HCT116 (cell line): ENCODE measurements around the gene ANKRD39.

ENCODE experiments used
- CEBPB ChIP-seq: IDR thresholded peaks from 2 replicates; pipeline ENCODE4 v1.6.1; 2012; ENCODE audit warnings: low read depth
- EGR1 ChIP-seq: IDR thresholded peaks from 2 replicates; pipeline ENCODE4 v1.6.1; 2012; ENCODE audit warnings: low read depth
- EZH2 ChIP-seq: fragments of 200-600 bp; sonication (generic); IDR thresholded peaks from 2 replicates; pipeline ENCODE4 v1.6.1; 2017; ENCODE audit warnings: antibody characterized with exemption, mixed run types
- JUND ChIP-seq: IDR thresholded peaks from 2 replicates; pipeline ENCODE4 v1.6.1; 2012
- POLR2A ChIP-seq: IDR thresholded peaks from 2 replicates; pipeline ENCODE4 v1.7.0; 2011; ENCODE audit warnings: borderline replicate concordance; ENCODE audit not compliant: insufficient read depth, insufficient read length; ENCODE audit errors: extremely low read depth
- POLR2AphosphoS5 ChIP-seq: IDR thresholded peaks from 2 replicates; pipeline ENCODE4 v1.6.1; 2011; ENCODE audit warnings: mild to moderate bottlenecking, low read depth, low read length, moderate library complexity
- SIN3A ChIP-seq: IDR thresholded peaks from 2 replicates; pipeline ENCODE4 v1.6.1; 2012; ENCODE audit warnings: low read depth
- ZNF274 ChIP-seq: fragments of 200-500 bp; sonication (Bioruptor generic); IDR thresholded peaks from 2 replicates; pipeline ENCODE4 v1.6.1; 2014; ENCODE audit warnings: mild to moderate bottlenecking, low read depth, low read length, inconsistent platforms
- TF ChIP-seq, protein P1 (sequence below), 3 experiments: fragments of 200-600 bp in 1 of 3; sonication (generic) in 1 of 3; IDR thresholded peaks in 2 of 3; conservative IDR thresholded peaks in 1 of 3; 2 replicates each; pipeline ENCODE4 v1.5.1; 2012 to 2017; ENCODE audit warnings: low read depth in 2 of 3, low read length in 2 of 3, antibody characterized with exemption in 1 of 3, borderline replicate concordance in 1 of 3, control low read depth in 1 of 3, mild to moderate bottlenecking in 1 of 3, mixed read lengths in 1 of 3, mixed run types in 1 of 3, moderate library complexity in 1 of 3; ENCODE audit not compliant: insufficient read depth in 1 of 3
- TF ChIP-seq, protein P2 (sequence below): IDR thresholded peaks from 2 replicates; pipeline ENCODE4 v1.6.1; 2011; ENCODE audit warnings: mild to moderate bottlenecking, low read length, moderate library complexity; ENCODE audit not compliant: insufficient replicate concordance; ENCODE audit errors: extremely low read depth

DNA sequence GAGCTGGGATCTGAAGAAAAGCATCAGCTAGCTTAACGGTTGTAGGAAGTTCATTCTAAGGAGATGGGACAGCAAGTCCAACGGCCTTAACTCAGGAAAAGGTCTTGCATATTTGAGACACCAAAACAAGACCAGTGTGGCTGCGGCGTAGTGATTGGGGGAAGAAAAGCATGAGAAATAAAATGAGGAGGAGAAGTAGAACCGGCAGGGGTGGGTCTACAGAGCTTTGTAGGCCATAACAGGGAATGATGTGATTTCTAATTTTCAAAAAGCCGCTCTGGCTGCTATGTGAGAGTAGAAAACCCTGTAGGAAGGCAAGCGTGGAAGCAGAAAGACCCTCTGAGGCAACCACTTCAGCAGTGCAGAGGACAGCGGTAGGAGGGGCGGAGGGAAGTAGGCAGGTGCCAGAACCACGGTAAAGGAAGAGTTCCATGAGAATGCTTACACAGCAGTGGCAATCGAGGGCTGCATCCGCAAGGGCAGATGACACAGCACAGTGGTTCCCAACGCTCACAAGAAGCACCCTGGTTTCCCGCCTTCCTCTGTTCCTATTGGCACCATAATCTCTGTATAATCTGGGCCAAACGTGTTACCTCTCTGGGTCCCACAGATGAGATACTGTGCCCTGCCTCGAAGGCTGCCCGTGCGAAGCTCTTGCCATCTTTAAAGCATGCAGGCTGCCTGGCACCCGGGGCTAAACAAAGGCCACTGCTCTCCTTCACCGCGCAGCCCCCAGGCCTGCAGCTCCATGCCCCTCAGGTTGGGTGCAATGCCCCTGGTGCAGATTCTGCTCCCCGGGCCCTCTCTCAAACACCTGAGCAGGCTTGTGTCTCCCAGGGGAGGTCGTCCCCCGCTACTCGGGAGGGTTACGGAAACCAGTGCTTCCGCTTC lies 795 bp downstream of the ANKRD39 start:
- TF ChIP-seq, protein P1, sequence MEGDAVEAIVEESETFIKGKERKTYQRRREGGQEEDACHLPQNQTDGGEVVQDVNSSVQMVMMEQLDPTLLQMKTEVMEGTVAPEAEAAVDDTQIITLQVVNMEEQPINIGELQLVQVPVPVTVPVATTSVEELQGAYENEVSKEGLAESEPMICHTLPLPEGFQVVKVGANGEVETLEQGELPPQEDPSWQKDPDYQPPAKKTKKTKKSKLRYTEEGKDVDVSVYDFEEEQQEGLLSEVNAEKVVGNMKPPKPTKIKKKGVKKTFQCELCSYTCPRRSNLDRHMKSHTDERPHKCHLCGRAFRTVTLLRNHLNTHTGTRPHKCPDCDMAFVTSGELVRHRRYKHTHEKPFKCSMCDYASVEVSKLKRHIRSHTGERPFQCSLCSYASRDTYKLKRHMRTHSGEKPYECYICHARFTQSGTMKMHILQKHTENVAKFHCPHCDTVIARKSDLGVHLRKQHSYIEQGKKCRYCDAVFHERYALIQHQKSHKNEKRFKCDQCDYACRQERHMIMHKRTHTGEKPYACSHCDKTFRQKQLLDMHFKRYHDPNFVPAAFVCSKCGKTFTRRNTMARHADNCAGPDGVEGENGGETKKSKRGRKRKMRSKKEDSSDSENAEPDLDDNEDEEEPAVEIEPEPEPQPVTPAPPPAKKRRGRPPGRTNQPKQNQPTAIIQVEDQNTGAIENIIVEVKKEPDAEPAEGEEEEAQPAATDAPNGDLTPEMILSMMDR (IDR thresholded peaks at IDR 0.05 in 2 of 3, conservative IDR thresholded peaks at IDR 0.05 in 1 of 3; ENCODE audit: borderline replicate concordance in 1 of 3, insufficient read depth in 1 of 3, low read depth in 2 of 3, low read length in 2 of 3), result no peak
- TF ChIP-seq POLR2A, result no peak
- TF ChIP-seq, protein P2, sequence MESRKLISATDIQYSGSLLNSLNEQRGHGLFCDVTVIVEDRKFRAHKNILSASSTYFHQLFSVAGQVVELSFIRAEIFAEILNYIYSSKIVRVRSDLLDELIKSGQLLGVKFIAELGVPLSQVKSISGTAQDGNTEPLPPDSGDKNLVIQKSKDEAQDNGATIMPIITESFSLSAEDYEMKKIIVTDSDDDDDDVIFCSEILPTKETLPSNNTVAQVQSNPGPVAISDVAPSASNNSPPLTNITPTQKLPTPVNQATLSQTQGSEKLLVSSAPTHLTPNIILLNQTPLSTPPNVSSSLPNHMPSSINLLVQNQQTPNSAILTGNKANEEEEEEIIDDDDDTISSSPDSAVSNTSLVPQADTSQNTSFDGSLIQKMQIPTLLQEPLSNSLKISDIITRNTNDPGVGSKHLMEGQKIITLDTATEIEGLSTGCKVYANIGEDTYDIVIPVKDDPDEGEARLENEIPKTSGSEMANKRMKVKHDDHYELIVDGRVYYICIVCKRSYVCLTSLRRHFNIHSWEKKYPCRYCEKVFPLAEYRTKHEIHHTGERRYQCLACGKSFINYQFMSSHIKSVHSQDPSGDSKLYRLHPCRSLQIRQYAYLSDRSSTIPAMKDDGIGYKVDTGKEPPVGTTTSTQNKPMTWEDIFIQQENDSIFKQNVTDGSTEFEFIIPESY, result no peak
- no peak for TF ChIP-seq EZH2
- no peak for TF ChIP-seq POLR2AphosphoS5
- no peak for TF ChIP-seq EGR1
- TF ChIP-seq ZNF274, result no peak
- TF ChIP-seq CEBPB, result no peak
- no peak for TF ChIP-seq SIN3A
- no peak for TF ChIP-seq JUND
